ENCODE results near the gene RPS29. TPM values are rescaled to one million over a fixed set of nuclear protein-coding genes. Genes with fewer than 3 reads are reported as not detected.

Gene RPS29
- polyA plus RNA-seq, 1 of the 3 experiments (the other 2 are of a cell fraction) = 11,220 TPM

- TF ChIP-seq MXI1 (IDR thresholded peaks at IDR 0.05; ENCODE audit: low read depth, low read length) (no peak), MAX (IDR thresholded peaks at IDR 0.05; ENCODE audit: low read depth) (no peak), SMC3 (IDR thresholded peaks at IDR 0.05; ENCODE audit: low read depth, low read length) (no peak), FOXM1 (IDR thresholded peaks at IDR 0.05; ENCODE audit: low read depth) (no peak), TAF1 (IDR thresholded peaks at IDR 0.05; ENCODE audit: borderline replicate concordance, low read depth, low read length) (no peak), GABPA (IDR thresholded peaks at IDR 0.05; ENCODE audit: low read depth) (no peak), RXRA (IDR thresholded peaks at IDR 0.05; ENCODE audit: borderline replicate concordance, low read depth) (no peak)
These were observed 40.5 kb downstream of the RPS29 start (continued) for GRCh38 chr14:49545716-49546115.

GRCh38 chr14:49545071-49545470 lies 41.1 kb downstream of the RPS29 start:
- POLR2A ChIA-PET = no interaction called here
- Histone ChIP-seq H4K20me1 (ENCODE audit: insufficient read depth) (no peaks in the 10 kb centered on the region), H2AFZ (ENCODE audit: low read depth) (no peak overlapping the region), H3K4me1 (ENCODE audit: control insufficient read depth in 1 of 2, insufficient read depth in 2 of 2, low read depth in 1 of 2, low read length in 1 of 2) (peaks cover 0 to 4% of the 10 kb centered on the region in 2 experiments; a peak in 1 of 4 replicates), H3K36me3 (replicated peaks in 1 of 2; ENCODE audit: control insufficient read depth in 1 of 2, insufficient read depth in 2 of 2, low read length in 1 of 2) (no peaks in the 10 kb centered on the region), H3K9me3 (no peaks in the 10 kb centered on the region), H3K9me2 (no peaks in the 10 kb centered on the region), H3K4me2 (no peak overlapping the region), H3K9ac (no peak overlapping the region), H3K79me2 (ENCODE audit: insufficient read depth) (no peaks in the 10 kb centered on the region), H3K4me3 (ENCODE audit: low read depth in 2 of 2, low read length in 1 of 2) (no peak overlapping the region), H3K27ac (ENCODE audit: low read depth in 2 of 2, low read length in 1 of 2) (no peak overlapping the region), H3K27me3 (ENCODE audit: insufficient read depth) (no peaks in the 10 kb centered on the region), H3F3A (replicated peaks; ENCODE audit: insufficient read depth) (no peaks in the 10 kb centered on the region)
- 55% methylated on average over 6 of the region's 6 CpGs for WGBS (ENCODE audit: low lambda C conversion rate)
- CTCF ChIA-PET = interaction anchor here (0.7 to 1.4 kb wide), 4 partner anchors 26 to 83 kb away, joined by 3 to 6 read pairs (median 3); no protein-coding TSS in a partner anchor
- TF ChIP-seq RCOR1 (IDR thresholded peaks at IDR 0.05; ENCODE audit: low read length) (no peak), ZBTB33 (IDR thresholded peaks at IDR 0.05; ENCODE audit: borderline replicate concordance, low read depth) (no peak), USF2 (IDR thresholded peaks at IDR 0.05; ENCODE audit: borderline replicate concordance, low read depth, low read length) (no peak), GABPA (IDR thresholded peaks at IDR 0.05; ENCODE audit: low read depth) (no peak), PBX3 (IDR thresholded peaks at IDR 0.05) (no peak), NRF1 (IDR thresholded peaks at IDR 0.05; ENCODE audit: low read depth, low read length) (no peak), RAD21 (IDR thresholded peaks at IDR 0.05; ENCODE audit: low read length) (no peak), FOXM1 (IDR thresholded peaks at IDR 0.05; ENCODE audit: low read depth) (no peak), MXI1 (IDR thresholded peaks at IDR 0.05; ENCODE audit: low read depth, low read length) (no peak), EZH2phosphoT487 (IDR thresholded peaks at IDR 0.05; ENCODE audit: borderline replicate concordance, low read depth) (no peak), IRF3 (IDR thresholded peaks at IDR 0.05; ENCODE audit: low read depth, low read length) (no peak), RXRA (IDR thresholded peaks at IDR 0.05; ENCODE audit: borderline replicate concordance, low read depth) (no peak), TEAD4 (IDR thresholded peaks at IDR 0.05; ENCODE audit: borderline replicate concordance, insufficient read depth) (no peak), RFX5 (IDR thresholded peaks at IDR 0.05; ENCODE audit: low read length) (no peak)
- DNase-seq = no peak
